ENCODE results near the gene EPHA6. TPM values are rescaled to one million over a fixed set of nuclear protein-coding genes. Genes with fewer than 3 reads are reported as not detected.

The EPHA6 gene
- total and polyA plus RNA-seq, 2 donors (not counting 3 experiments of a cell fraction or from before 2014, with no cell fraction given) = not detected

GRCh38 chr3:97277708-97278107 is 463.3 kb downstream of the EPHA6 start:
- CTCF ChIA-PET = no interaction called here
- no TSS peak for BruUV-seq (replicated peaks)
- dilution Hi-C loops (cut with MboI; ENCODE audit: extremely low pct_ligation_motif_present, low sequenced_read_pairs) (no loop called here), intact Hi-C loops (cut with micrococcal nuclease) (no loop called here)
- no peak overlapping the region for H3K4me3 ChIP-seq (replicated peaks in 1 of 3; ENCODE audit: insufficient read depth in 1 of 3, low read depth in 1 of 3, low read length in 3 of 3)
- POLR2A ChIA-PET = no interaction called here
- H3K4me2 ChIP-seq (ENCODE audit: insufficient read depth, low read length) = no peak overlapping the region
- no peak for TF ChIP-seq CTCF (IDR thresholded peaks at IDR 0.05; ENCODE audit: extremely low read depth in 1 of 2, insufficient read depth in 1 of 2, low read depth in 1 of 2, low read length in 2 of 2)
- TF ChIP-seq FOS (IDR thresholded peaks at IDR 0.05; ENCODE audit: borderline replicate concordance, insufficient read depth, low read length) = no peak
- no peak for TF ChIP-seq POLR2A (IDR thresholded peaks at IDR 0.05; ENCODE audit: low read depth, low read length)
- no peak for TF ChIP-seq EZH2 (IDR thresholded peaks at IDR 0.05; ENCODE audit: borderline replicate concordance, low read depth, low read length, severe bottlenecking)
- TF ChIP-seq GATA2 (IDR thresholded peaks at IDR 0.05; ENCODE audit: insufficient read depth, insufficient read length, low read depth, low read length) = no peak
- no peak for TF ChIP-seq JUN (IDR thresholded peaks at IDR 0.05; ENCODE audit: borderline replicate concordance, insufficient read depth, insufficient read length, low read depth)
- H3K4me1 ChIP-seq (ENCODE audit: control insufficient read depth, extremely low read depth, insufficient read depth, low read length) = no peaks in the 10 kb centered on the region
- no peak overlapping the region for H3K9ac ChIP-seq (replicated peaks; ENCODE audit: extremely low read depth, insufficient read depth, low read length)
- no peaks in the 10 kb centered on the region for H3K36me3 ChIP-seq (ENCODE audit: control insufficient read depth in 2 of 2, extremely low read depth in 1 of 2, insufficient read depth in 2 of 2, low read length in 2 of 2)
- H2AFZ ChIP-seq (ENCODE audit: low read depth, low read length) = no peak overlapping the region
- H3K79me2 ChIP-seq (ENCODE audit: control insufficient read depth, insufficient read depth, low read length) = no peaks in the 10 kb centered on the region
- H4K20me1 ChIP-seq (replicated peaks; ENCODE audit: control insufficient read depth, extremely low read depth, insufficient read depth, low read length) = no peaks in the 10 kb centered on the region
- H3K27ac ChIP-seq (ENCODE audit: insufficient read depth, low read depth, low read length) = no peak overlapping the region
- no peak for FAIRE-seq
- no peaks in the 10 kb centered on the region for H3K9me1 ChIP-seq (replicated peaks; ENCODE audit: control insufficient read depth, extremely low read depth, insufficient read depth, low read length)
- no peaks in the 10 kb centered on the region for H3K9me3 ChIP-seq (replicated peaks; ENCODE audit: control insufficient read depth, insufficient read depth, low read length)
- no peak for DNase-seq (ENCODE audit: low read depth, low spot score)
- H3K27me3 ChIP-seq (ENCODE audit: control insufficient read depth in 2 of 2, insufficient read depth in 2 of 2, low read length in 2 of 2) = no peaks in the 10 kb centered on the region

- CTCF ChIA-PET = no interaction called here
- no peaks in the 10 kb centered on the region for H3K9me3 ChIP-seq (replicated peaks; ENCODE audit: control insufficient read depth, insufficient read depth, low read length)
- TF ChIP-seq EZH2 (IDR thresholded peaks at IDR 0.05; ENCODE audit: borderline replicate concordance, low read depth, low read length, severe bottlenecking) (no peak), POLR2A (IDR thresholded peaks at IDR 0.05; ENCODE audit: low read depth, low read length) (no peak), JUN (IDR thresholded peaks at IDR 0.05; ENCODE audit: borderline replicate concordance, insufficient read depth, insufficient read length, low read depth) (no peak), POLR2AphosphoS5 (IDR thresholded peaks at IDR 0.05; ENCODE audit: insufficient read depth, low read depth, low read length) (no peak), MYC (IDR thresholded peaks at IDR 0.05; ENCODE audit: low read depth, low read length) (no peak), FOS (IDR thresholded peaks at IDR 0.05; ENCODE audit: borderline replicate concordance, insufficient read depth, low read length) (no peak), GATA2 (IDR thresholded peaks at IDR 0.05; ENCODE audit: insufficient read depth, insufficient read length, low read depth, low read length) (no peak), MAX (IDR thresholded peaks at IDR 0.05; ENCODE audit: insufficient read depth, insufficient read length) (no peak), CTCF (IDR thresholded peaks at IDR 0.05; ENCODE audit: extremely low read depth in 1 of 2, insufficient read depth in 1 of 2, low read depth in 1 of 2, low read length in 2 of 2) (no peak)
- no TSS peak for BruUV-seq (replicated peaks)
- H3K4me1 ChIP-seq (ENCODE audit: control insufficient read depth, extremely low read depth, insufficient read depth, low read length) = no peaks in the 10 kb centered on the region
- no peaks in the 10 kb centered on the region for H3K79me2 ChIP-seq (ENCODE audit: control insufficient read depth, insufficient read depth, low read length)
- H3K9ac ChIP-seq (replicated peaks; ENCODE audit: extremely low read depth, insufficient read depth, low read length) = no peak overlapping the region
- no peaks in the 10 kb centered on the region for H4K20me1 ChIP-seq (replicated peaks; ENCODE audit: control insufficient read depth, extremely low read depth, insufficient read depth, low read length)
- POLR2A ChIA-PET = no interaction called here
- H3K4me3 ChIP-seq (replicated peaks in 1 of 3; ENCODE audit: insufficient read depth in 1 of 3, low read depth in 1 of 3, low read length in 3 of 3) = no peak overlapping the region
- H3K27me3 ChIP-seq (ENCODE audit: control insufficient read depth in 2 of 2, insufficient read depth in 2 of 2, low read length in 2 of 2) = no peaks in the 10 kb centered on the region
- no peaks in the 10 kb centered on the region for H3K9me1 ChIP-seq (replicated peaks; ENCODE audit: control insufficient read depth, extremely low read depth, insufficient read depth, low read length)
- dilution Hi-C loops (cut with MboI; ENCODE audit: extremely low pct_ligation_motif_present, low sequenced_read_pairs) (no loop called here), intact Hi-C loops (cut with micrococcal nuclease) (no loop called here)
- FAIRE-seq (no peak), DNase-seq (ENCODE audit: low read depth, low spot score) (no peak)
- no peak overlapping the region for H2AFZ ChIP-seq (ENCODE audit: low read depth, low read length)
- H3K27ac ChIP-seq (ENCODE audit: insufficient read depth, low read depth, low read length) = no peak overlapping the region
- no peak overlapping the region for H3K4me2 ChIP-seq (ENCODE audit: insufficient read depth, low read length)
- H3K36me3 ChIP-seq (ENCODE audit: control insufficient read depth in 2 of 2, extremely low read depth in 1 of 2, insufficient read depth in 2 of 2, low read length in 2 of 2) = no peaks in the 10 kb centered on the region
These were observed 464.1 kb downstream of the EPHA6 start for GRCh38 chr3:97278506-97278905.

Measured in endothelial cell of umbilical vein (primary cell).